ELF-1 (cell line): ENCODE results near the gene TASOR2.

ENCODE experiments used
- DNase-seq: peaks from one replicate; pipeline ENCODE4 v3.0.0-alpha.2; 2016; ENCODE audit warnings: low read depth, low spot score

The TASOR2 gene, protein sequence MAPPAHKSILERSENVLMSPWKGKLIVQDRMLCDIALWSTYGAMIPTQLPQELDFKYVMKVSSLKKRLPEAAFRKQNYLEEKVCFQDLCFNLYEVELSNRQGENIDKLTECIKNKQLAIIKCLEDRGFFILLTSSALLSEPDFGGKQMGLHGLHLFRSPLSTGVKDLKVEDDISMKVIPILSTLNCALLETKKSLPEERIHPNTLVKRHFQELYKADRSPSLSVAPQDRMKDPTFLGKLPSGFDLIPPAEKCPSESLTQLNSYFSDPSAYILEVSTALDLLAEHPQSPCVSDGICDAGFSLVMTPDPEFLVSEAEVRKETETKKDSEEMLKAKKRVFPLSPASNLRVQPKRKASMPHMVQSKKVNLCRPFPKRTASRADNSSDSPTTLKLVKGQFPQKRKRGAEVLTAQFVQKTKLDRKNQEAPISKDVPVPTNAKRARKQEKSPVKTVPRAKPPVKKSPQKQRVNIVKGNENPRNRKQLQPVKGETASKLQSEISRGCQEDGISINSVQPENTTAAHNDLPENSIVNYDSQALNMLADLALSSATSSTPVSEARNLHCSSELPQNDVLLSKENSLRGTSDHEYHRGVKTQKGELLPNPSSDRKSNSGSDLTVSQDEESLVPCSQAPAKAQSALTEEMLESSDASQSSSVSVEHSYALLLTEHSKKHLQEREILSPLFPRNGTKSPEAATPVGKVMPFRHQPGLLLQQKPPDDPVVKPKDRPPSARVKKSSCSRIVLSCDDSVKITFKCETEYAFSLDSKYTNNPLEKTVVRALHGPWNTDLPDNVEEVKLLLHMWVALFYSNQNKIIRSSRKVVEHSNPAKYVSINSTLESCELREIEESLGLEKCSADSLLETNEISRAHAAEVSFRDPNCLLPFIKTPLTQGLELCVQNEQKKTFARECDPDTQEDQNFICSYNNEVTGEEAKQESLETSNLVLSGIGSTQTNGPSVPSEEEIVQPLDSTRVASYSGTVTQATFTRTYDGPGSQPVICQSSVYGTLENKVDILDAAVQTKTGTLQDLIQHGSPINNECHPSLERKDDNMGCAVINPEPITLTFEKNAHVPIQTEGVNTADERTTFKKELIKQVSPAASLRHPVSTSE (N-terminal part only)

DNA sequence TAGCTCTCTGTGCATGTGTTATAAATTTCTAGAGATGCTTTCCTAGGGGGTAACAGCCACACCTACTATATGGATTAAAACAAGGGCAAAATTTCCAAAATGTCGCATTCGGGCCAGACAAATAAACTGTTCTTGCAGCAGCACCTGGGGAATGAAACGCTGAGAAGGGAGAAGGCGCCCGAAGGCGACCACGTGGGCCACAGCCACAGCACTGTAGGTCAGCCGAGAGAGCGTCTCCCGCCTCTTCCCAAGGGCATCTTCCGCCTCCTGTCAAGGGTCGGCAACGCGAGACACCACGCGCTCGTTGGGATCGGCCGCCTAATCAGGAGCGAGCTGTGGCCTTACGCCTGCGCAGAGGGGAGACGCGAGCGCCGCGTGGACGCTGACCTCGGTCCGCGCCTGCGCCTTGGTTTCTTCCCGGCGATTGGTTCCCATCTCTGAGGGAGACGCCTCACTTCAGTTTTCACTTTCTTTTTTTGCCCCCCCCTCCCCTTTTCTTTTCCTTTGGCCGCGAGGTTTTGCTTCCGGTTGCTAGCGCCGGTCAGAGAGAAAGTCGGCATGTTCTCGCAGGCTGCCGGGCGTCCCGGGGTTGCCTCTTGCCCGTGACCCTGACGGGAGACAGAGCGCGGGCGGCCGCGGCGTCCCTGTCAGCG, at the start of gene TASOR2:
Gene TASOR2 (plus strand): TSS at position 521 of the 653 bp plus-strand sequence. CDS start 35,805 bp downstream, outside the sequence.
- peak; percentile 99 for DNase-seq

GRCh38 chr10:5634918-5635317, 49.7 kb upstream of the TASOR2 start:
- DNase-seq, result no peak

GRCh38 chr10:5638494-5638893, 46.1 kb upstream of the TASOR2 start:
- no peak for DNase-seq

- no peak for DNase-seq
Observed at GRCh38 chr10:5639066-5639465, 45.6 kb upstream of the TASOR2 start.

DNA sequence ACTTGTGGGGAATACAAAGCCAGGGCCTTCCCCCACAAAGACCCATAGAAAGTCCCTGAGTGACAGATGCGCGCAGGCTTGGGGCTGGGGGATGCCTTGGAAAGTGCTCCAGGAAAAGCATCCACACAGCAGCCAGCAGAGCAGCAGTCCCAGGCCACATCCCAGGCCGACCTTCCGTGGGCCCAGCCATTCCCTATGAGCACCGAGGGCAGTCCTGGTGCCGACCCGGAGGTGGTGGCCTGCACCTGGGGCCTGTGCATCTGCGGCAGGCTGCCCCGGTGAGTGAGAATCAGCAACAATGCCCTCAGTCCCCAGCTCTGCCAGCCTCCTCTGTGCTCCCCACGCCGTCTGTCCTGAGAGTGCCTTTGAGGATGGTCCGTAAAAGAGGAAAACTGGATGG, 44.6 kb upstream of the TASOR2 start:
- no peak for DNase-seq

DNA sequence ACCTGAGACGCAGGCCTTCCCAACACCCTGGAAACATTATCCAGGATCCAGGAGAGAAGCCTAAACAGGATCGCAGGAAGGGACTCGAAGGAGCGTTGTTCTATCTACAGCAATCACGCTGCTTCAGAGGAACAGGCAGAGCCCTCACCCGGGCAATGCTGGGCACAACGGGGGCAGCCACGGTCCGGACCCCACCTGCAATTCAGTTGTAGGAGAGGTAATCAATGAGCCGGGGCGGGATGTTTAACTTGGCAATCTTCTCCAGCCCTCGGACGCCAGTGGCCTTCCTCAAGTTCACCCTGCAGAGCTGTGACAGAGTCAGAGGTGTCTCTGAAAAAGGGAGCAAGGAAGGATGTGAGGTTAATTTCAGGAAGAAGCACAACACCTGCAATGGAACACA, 44.1 kb upstream of the TASOR2 start:
- no peak for DNase-seq

DNA sequence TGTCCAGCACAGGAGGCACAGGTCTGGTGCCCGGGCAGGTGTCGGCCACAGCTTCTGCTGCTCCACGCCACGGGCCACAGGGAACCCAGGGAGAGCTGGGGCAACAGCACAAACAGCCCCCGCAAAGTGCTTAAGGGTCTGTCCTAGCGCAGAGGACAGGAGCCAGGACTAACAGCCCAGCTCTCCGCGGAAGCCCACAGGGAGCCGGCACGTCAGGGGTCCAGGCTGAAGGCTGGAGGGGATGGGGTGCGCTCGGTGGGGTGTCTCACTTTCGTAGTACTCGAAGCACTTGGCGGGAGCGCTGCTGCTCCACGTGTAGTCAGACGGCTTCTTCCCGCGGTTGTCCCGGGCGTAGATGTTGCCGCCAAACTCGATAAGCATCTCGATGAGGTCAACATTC, 43.1 kb upstream of the TASOR2 start:
- DNase-seq, result no peak

- no peak for DNase-seq
Observed at GRCh38 chr10:5643346-5644067, 41.1 kb upstream of the TASOR2 start.

- DNase-seq, result no peak
Observed at GRCh38 chr10:5644930-5645329, 39.7 kb upstream of the TASOR2 start.

DNA sequence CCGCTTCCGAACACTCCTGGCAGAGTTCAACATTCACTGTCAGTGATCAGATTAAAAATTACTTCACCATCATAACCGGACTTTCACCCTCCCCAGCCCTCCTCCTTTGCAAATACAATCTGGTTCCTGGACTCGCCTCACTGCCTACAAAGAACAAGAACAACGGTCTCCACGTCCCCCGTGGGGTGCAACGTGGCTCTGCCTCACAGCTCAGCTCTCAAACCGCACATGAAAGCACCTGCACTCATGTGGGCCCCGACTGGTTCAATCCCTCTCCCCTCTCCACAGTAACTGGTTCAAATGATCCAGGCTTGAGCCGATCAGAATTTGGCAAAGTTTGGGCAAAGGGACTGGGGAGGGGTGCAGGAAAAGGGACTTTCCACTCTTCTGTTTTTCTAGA, 39.3 kb upstream of the TASOR2 start:
- DNase-seq, result no peak

DNA sequence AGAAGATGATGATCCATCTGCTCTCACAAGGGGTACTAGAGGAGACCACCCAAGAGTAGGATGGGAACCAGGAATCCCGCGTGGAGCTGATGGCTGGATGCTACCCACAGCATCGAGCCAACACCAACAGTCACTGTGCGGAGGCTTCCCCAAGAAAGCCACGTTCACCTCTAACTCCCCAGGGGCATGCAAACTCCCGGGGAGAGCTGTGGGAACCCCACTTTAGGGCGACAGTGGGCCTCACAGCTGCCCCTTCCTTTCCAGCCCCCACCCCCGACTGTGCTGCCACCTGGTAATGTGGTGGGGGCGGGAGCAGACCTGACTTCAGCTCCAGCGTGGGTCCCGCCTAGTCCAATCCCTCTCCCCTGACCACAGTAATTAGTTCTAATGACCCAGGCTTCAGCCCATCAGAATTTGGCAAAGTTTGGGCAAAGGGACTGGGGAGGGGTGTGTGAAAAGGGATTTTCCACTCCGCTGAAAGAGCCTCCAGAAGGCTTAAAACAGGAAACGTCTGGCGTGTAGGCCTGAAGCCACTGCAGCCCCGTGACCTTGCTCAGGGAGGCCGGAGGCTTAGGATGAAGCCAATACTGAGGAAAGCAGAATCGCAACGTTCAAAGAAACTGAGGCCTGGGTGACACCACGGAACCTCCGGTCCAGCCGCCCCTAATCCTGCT, 38.6 kb upstream of the TASOR2 start:
- DNase-seq, result no peak

DNA sequence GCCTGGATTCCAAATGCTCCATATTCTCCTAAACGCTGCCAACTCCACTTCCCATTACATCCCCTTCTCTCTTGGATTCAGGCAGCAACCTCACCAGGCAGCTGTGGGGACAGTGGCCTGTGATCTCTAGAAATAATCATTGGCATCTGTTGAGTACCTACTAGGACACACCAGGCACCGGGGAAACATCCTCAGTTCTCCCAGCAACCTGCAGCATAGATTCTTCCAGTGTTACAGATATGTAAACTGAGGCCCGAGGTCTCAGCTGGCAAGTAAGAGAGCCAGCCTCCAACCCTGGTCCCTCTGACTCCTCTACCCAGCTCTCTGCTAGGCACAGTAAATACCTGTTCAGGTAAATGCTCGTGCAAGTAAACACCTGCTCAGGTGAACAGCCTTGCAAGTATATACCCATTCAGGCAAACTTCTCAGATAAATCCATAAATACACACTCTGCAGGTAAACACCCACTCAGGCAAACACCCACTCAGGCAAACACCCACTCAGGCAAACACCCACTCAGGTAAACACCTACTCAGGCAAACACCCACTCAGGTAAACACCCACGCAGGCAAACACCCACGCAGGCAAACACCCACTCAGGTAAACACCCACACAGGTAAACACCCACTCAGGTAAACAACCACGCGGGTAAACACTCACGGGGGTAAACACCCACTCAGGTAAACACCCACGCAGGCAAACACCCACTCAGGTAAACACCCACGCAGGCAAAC, 37.0 kb upstream of the TASOR2 start:
- DNase-seq, result no peak

DNA sequence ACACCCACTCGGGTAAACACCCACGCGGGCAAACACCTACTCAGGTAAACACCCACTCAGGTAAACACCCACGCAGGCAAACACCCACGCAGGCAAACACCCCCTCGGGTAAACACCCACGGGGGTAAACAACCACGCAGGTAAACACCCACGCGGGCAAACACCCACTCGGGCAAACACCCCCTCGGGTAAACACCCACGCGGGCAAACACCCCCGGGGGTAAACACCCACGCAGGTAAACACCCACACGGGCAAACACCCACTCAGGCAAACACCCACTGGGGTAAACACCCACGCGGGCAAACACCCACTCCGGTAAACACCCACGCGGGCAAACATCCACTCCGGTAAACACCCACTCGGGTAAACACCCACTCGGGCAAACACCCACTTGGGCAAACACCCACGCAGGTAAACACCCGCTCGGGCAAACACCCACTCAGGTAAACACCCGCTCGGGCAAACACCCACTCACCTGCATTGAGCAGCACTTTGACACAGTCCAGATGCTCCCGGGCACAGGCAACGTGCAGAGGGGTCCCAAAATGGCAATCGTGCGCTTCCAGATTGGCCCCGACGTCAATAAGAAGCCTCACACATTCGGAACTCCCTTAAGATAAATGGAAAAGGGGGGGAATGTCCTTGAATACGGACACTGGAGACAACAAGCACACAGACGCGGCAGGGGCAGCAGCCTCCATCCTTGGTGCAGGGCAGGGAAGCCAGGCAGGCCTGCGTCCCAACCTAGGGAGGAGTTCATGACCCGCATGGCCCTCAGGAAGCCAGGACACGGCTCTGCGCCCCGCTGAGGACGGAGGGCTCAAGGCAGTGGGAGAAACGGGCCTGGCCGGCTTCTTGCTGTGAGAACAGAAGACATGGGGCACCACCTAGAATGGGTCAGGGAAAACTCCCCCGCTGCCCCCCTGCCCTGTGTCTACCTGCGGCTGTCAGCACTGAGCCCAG, 35.9 kb upstream of the TASOR2 start:
- DNase-seq, result no peak

DNA sequence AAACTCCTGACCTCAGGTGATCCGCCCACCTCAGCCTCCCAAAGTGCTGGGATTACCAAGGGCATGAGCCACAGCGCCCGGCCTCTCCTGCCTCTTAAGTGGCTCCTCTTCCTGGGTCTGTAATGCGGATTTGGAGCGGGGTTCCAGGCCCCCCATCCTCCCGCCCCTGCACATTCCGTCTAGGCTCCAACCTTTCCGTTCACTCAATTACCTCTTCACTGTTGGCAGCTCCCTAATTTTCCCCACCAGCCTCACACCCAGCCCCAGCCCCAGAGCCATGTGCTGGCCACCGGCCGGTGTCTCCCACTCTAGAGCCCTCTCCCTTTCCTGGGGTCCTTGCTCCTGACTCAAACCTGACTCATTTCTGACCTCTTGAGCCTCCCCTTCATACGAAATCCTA, 34.9 kb upstream of the TASOR2 start:
- DNase-seq, result no peak

- no peak for DNase-seq
Observed at GRCh38 chr10:5650664-5651387, 33.8 kb upstream of the TASOR2 start.

- no peak for DNase-seq
Observed at GRCh38 chr10:5651388-5651764, 33.3 kb upstream of the TASOR2 start.

DNA sequence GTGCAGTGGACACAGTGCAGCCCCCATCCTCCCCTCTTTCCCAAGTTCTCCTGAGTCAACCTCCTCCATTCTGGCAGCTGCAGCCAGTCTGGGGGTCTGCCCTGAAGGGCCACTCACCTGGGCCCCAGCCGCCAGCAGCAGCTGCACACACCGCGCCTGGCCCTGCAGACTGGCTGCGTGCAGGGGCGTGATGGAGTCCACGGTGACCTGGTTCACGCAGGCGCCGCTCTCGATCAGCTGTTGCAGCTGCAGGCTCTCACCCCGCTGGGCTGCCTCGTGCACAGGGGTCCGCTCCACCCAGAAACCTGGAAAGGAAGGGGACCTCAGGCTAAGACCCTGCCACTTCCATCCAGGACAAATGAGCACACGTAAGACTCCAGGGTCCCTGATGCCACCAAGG, 31.9 kb upstream of the TASOR2 start:
- no peak for DNase-seq

- DNase-seq, result peak; percentile 25
Observed at GRCh38 chr10:5654218-5654755, 30.4 kb upstream of the TASOR2 start.
